NCI-H1436 (cell line): ENCODE results near the gene ANKUB1.
"Not testable (repeated sequence)": the region's sequence is repeated elsewhere in the genome, so short reads cannot be mapped to it uniquely, and the experiment has no call there.

Source experiments
- DNase-seq: peaks from one replicate; lab custom pipeline; 2025; lab: John Stamatoyannopoulos, UW

Gene ANKUB1, protein sequence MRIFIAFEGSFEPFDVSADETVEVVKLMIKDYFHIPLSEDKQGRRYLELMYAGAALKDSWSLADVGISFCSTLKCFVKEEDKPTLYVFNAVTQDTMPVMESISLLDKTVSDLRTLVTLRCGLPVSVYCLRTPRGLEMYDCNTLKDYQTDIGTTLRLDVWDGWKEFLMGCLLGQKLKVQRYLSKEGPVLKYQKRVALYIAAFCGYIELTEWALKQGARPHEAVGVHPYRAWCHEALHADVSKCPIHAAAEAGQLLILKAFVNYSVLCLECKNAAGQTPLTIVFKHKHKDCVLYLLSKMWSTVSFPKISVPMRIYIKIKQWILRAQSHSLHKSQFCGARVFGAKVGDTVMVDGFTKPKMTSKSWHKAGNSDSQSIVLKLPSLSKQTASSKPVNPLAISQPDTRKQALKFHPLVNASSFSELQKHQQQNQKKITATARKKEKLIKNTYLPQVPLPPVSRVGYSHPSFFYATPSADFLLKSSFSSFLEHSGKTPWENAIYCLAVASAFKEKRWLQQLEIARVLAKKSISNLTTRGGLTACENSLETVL

DNA sequence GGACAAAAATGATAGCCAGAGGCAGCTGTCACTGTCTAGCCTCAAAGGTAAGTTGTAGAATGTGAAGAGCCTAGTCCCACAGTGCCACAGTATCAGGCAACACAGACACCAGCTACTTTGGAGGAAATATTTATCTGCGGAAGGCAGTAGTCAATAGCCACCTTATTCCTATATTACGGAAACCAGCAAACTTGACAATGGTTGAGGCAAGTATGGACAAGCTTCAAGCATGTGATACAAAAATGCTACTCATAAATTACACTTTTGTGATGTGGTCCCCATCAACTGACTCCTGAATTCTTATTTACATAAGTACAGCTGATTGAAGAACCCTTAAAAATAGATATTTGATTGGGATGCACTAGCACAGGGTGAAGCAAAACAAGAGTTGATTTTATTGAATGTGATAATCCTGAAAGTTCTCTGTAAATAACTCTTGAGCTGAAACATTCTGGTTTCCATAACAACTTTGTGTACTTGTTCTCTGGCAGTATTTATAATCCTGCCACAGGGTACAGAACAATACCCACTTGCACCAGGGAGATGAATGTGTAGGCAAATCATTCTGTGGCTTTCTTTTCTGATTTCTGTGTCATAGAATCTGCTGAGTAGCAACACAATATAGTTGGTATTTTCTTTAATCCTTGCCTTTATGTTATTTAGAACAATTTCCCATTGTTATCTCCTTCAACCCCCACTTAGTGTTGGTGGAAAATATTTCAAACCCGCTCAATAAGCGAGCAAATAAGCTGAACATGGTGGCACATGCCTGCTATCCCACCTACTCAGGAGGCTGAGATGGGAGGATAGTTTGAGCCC is at the start of gene ANKUB1:
TSS of gene ANKUB1 (minus strand) at position 103 of the 819 bp plus-strand sequence. CDS start 188 bp downstream, outside the sequence.
- DNase-seq: peak; percentile 20

DNA sequence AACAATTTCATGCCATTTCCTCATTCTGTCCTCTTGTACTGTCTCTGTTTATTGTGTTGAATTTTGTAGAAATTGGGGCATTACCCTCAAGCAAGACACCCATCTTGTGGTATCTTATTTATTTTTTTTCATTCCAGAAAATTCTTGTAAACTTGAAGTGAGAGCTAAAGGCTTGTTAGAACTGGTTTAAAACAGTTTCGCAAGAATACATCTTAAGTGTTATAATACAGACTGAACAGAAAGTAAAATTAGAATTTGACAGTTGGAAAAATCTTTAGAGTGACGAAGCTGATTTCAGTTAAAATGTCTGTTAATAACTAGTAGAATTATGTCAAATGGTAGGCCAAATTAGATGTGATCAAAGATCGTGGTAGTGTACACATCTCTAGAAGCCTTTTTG is 47.5 kb upstream of the ANKUB1 start:
- DNase-seq: no peak

DNA sequence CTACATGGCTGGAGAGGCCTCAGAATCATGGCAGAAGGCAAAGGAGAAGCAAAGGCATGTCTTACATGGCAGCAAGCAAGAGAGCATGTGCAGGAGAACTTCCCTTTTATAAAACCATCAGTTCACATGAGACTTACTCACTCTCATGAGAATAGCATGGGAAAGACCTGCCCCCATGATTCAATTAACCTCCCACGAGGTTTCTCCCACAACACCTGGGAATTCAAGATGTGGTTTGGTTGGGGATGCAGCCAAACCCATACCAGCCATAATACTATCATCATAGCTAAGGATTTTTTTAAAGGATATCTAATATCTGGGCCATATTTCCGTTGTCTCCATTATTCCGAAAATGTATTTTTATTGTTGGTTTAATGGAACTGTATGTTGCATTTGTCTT is 47.1 kb upstream of the ANKUB1 start:
- DNase-seq: not testable (repeated sequence)

DNA sequence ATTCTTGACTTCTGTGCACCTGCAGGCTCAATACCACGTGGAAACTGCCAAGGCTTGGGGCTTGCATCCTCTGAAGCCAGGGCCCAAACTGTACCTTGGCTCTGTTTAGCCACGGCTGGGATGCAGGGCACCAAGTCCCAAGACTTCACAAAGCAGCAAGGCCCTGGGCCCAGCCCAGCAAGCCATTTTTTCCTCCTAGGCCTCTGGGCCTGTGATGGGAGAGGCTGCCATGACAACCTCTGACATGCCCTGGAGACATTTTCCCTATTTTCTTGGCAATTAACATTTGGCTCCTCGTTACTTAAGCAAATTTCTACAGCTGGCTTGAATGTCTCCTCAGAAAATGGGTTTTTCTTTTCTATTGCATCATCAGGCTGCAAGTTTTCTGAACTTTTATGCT is 46.1 kb upstream of the ANKUB1 start:
- DNase-seq: not testable (repeated sequence)

DNA sequence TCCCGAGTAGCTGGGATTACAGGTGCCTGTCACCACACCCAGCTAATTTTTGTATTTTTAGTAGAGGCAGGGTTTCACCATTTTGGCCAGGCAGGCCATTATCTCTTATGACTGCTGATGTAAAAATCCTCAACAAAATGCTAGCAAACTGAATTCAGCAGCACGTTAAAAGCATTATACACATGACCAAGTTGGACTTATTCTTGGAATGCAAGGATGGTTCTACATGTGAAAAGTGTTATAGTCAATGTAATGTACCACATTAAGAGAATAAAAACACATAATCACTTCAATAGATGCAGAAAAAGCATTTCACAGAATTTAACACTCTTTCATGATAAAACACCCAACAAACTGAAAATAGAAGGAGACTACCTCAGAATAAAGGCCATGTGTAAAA is 40.9 kb upstream of the ANKUB1 start:
- no peak for DNase-seq

DNA sequence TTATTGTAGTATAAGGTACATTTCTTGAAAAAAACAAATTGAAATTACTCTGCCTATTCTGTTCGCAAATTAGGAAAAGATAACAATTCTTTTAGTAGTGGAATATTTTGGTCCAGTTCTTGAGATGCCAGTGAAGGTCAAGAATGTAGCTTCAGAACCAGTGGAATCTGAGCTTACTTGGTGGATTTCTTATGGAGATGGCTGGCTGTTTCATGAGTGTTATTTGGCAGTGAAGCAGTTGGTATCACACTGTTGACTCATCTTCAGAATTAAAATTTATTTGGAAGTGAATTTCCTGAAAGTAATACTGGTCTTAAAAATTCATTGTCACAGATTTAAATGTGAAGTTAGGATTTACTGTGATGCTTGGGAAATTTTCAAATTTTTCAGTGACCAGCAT is 39.7 kb upstream of the ANKUB1 start:
- no peak for DNase-seq

DNA sequence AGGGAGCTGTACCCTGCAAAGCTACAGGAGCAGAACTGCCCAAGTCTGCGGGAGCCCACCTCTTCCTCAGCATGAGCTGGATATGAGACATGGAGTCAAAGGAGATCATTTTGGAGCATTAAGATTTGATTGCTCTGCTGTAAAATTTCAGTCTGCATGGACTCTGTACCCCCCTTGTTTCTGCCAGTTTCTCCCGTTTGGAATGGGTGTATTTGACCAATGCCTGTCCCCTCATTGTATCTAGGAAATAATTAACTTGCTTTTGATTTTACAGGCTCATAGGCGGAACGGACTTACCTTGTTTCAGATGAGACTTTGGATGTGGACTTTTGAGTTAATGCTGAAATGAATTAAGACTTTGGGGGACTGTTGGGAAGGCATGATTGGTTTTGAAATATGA is 39.0 kb upstream of the ANKUB1 start:
- no peak for DNase-seq

DNA sequence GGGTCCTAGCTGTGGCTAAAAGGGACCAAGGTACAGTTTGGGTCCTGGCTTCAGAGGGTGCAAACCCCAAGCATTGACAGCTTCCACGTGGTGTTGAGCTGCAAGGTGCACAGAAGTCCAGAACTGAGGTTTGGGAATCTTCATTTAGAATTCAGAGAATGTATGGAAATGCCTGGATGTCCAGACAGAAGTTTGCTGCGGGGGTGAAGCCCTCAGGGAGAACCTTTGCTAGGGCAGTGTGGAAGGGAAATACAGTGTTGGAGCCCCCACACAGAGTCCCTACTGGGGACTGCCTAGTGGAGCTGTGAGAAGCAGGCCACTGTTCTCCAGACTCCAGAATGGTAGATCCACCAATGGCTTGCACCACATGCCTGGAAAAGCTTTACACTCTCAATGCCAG is 38.5 kb upstream of the ANKUB1 start:
- DNase-seq: no peak

DNA sequence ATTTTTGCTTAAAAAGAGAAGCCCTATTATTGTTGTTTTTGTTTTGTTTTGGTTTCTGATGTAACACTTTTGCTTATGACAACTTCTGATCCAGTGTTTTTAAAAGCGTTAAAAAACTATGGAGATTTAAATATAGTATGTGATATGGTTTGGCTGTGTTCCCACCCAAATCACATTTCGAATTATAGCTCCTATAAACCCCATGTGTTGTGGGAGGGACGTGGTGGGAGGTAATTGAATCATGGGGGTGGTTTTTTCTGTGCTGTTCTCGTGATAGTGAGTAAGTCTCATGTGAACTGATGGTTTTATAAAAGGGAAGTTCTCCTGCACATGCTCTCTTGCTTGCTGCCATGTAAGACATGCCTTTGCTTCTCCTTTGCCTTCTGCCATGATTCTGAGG is 37.3 kb upstream of the ANKUB1 start:
- DNase-seq: not testable (repeated sequence)

DNA sequence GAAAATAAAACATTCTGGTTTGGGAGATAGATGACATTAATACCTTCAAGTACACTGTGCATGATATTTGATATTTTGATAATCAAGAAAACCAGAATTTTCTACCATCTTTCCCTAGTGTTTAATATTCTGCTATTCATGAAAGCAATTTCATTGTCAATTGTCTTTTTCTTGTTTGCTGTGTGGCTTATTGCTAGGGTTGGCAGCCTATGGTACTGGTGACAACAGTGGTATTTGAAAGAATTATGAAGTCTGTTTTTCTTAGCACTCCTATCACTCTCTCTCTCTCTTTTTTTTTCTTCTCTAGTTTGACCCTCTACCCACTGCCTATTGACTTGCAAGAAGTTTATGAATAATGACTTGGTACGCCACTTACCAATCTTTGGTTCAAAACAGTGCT is 36.0 kb upstream of the ANKUB1 start:
- no peak for DNase-seq

DNA sequence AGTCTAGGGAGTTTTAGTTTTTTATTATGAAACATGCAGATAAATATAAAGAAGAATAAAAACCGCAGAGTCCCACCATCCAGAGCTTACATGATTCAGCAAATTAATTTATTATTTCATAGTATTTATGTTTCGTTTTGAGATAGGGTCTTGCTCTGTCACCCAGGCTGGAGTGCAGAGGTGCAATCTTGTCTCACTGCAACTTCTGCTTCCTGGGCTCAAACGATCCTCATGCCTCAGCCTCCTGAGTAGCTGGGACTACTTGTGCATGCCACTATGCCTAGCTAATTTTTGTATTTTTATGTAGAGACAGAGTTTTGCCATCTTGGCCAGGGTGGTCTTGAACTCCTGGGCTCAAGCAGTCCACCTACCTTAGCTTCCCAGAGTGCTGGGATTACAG is 34.3 kb upstream of the ANKUB1 start:
- DNase-seq: no peak

DNA sequence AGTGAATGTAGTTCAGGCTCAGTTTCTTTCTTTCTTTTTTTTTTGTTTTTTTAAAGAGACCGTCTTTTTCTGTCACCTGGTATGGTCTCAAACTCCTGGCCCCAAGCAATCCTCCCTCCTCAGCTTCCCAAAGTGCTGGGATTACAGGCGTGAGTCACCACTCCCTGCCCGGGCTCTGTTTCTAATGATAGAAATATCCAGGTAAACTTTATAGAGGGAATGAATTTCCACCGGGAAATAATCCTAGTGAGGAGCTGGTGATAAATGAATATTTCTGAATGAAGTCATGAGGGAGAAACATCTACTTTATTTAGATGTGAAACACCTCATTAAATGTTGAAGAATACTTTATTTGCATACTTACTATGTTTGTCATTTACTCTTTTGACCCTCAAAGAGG is 27.8 kb upstream of the ANKUB1 start:
- no peak for DNase-seq

DNA sequence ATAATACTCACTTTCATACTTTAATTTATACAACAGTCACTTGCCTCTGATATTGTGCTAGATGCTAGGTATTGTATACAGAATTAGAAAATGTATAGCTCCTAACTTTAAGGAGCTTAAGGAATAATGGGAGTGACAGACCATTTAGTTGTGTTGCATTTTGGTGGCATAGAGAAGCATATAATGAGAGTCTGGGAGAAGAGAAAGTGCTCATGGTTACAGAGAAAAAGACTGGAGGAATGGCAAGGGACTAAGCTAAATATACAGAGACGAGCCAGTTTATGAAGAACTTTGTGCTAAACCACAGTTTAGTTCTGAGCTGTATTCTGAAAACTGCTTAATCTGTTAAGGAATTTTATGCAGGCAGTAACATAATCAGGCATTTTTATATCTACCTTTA is 27.1 kb upstream of the ANKUB1 start:
- no peak for DNase-seq

DNA sequence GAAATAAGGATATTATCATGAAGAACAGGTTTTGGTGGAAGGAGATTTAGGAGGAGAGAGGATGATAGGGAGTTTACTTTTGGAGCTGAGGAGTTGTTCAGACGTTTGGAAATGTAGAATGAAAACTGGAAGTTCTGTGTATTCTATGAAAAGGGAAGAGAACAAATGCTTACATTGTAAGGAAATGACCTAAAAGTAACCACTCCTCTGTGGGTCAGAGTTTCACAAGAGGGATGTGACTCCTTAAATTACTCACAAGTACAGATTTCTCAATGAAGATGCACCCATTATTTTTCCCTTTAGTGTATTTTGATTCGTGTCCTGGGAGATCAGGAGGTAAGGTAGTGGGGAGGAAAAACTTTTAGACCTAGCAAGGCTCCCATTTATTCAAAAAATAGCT is 24.6 kb upstream of the ANKUB1 start:
- DNase-seq: no peak

DNA sequence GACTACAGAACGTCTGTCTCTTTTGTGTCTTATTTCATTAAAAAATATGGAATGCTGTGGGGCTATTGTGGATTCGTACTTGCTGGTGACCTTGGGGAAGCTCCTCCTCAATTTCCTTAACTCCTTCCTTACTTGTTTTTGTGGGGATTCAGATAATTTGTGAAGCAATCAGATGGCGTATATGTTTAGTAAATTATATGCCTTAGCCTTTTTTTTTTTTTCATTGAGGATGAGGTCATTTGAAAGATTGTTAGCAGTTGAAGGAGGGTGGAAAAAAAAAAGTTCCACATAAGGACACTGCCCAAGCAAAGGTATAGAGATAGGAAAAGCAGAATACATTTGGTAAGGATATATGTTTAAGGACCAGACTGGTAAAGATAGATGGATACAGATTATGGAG is 24.0 kb upstream of the ANKUB1 start:
- DNase-seq: no peak

DNA sequence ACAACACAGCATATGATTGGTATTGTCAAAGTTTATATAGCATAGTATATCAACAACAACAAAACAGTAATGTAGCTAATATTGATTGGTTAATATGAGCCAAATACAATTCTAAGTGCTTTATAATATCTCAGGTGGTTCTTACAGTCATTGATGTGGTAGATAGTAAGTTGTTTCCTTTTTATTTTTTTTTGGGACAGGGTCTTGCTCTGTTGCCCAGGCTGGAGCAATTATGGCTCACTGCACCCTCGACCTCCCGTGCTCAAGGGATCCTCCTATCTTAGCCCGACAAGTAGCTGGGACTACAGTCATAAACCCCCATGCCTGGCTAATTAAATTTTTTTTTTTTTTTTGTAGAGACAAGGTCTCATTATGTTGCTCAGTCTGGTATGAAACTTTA is 23.4 kb upstream of the ANKUB1 start:
- DNase-seq: no peak

DNA sequence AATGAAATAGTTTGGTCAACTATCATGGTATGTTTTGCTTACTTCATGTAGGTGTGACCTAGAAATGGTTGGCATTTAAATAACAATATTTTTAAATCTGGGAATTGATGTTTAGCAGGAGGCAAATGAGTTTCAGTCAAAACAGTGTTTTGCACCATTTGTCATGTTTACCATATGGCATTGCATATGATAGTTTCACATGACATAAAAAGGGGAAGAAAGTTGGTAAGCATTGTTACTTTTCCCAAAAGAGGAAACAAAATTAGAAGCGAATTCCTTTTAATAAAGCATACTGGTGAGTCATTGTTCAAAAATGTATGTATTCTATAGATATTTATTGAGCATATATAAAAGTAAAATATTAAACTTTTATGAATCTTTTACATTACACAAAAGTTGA is 23.0 kb upstream of the ANKUB1 start:
- no peak for DNase-seq

DNA sequence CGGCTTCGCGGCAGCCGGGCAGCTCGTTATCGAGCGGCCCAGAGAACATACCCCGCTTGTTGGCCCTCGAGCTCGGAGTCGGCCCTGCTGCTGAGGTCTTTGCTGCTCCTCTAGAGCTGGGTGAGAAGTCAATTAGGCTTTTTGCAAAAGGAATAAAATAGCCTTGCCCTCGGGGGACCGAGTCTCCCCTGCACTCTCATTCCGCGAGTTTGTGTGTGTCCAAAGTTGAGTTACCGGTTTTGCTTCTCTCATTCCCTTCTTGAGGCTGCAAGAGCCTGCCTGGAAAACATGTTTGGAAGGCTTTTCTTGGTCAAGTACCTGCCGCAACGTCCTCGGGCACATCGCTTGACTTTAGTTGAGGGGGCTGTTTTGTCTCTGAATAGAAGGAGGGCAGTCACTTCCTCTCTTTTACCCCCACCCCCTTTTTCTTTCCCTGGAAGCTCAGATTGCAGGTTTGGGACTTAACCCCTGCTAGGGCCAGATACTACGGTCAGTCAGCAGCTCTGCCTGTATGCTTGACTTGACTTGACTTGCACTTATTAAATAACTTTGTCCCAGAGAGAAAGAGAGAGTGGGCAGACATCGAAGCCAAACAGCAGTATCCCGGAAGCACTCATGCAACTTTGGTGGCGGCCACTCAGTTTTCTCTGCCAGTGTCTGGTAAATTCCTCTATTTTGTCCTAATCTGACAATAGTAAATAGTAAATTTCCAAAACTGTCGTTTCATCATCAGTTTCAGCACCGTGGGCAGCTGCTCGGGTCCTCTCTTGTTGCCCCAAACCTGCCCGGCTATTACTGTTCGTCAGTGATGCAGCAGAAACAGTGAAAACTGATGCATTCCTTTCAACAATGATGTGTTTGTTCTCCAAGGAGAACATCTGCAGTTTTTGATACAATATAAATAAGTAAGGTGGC is 21.3 kb upstream of the ANKUB1 start:
- DNase-seq: no peak

DNA sequence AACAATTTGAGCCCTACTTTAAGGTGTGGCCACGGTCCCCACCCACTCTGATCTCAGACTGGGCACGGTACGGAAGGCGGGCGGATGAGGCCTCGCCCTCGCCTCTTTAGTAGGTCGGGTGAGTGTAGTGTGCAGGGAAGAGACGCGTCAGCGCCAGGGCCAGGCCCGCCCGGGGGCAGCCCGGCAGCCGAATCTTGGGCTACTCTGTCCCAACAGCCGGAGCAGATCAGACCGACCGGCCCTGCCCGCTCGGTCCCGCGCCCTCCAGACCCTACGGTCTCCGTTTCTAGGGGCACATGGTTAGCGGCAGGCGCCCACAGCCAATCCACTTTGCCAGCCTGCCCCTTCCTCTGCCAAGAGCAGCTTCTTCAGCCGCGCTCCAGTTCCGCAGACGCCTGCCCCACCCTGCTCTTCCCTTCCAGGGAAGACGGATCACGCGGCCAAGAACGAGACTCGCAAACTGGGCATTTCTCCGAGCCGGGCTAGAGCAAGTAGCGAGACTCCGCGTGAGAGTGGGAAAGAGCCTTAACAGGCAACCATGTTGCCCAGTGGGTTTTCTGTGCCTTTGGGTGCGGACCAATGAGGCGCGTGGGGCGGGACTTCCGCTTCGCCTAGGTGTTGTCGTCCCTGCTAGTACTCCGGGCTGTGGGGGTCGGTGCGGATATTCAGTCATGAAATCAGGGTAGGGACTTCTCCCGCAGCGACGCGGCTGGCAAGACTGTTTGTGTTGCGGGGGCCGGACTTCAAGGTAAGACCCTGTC is 20.4 kb upstream of the ANKUB1 start, which contains the start of gene RNF13:
TSS of gene RNF13 (plus strand) at position 610 of the 761 bp plus-strand sequence. CDS start 32,812 bp downstream, outside the sequence.
- peak; percentile 92 for DNase-seq

DNA sequence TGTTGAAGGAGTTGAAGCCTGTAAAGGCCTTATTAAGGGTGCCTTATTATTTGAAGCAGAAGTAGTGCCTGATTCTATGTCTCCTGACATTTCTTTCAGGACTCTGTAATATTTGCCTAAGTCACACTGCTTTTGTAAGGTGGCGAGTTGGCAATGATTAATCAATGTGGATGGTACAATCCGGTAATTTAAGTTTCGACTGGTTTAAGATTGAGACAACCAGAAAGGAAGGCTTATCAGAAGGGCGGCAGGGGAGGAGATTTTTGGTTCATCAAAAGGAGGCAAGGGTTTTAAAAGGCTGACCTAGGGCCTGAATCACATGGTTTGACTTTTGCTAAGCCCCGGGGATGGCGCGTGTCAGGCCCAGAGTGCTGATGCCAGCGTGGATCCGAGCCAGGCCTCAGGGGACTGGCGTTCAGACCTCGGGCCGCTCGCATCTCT is 19.8 kb upstream of the ANKUB1 start:
- DNase-seq: no peak

DNA sequence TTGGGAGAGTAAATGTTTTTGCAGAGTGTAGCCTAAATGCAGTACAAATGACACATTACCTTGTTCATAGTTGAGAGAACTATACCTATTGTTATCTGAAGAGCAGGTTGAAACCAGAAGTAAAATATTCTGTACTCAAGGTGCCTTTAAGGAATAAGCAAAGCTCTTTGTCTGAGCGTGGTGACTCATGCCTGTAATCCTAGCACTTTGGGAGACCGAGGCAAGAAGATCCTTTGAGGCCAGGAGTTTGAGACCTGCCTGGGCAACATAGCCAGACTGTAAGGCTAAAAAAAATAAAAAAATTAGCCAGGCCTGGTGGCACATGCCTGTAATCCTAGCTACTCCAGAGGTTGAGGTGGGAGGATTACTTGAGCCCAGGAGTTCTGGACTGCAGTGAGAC is 18.5 kb upstream of the ANKUB1 start:
- DNase-seq: no peak
